Upper lobe of left lung (tissue), 6 donors: ENCODE data around the gene GLYR1. TPM values are rescaled to one million over a fixed set of nuclear protein-coding genes. Genes with fewer than 3 reads are reported as not detected.

Experiments
- ATAC-seq, 2 donors: fragments of 200-7000 bp; cut with Tn5 transposase; one replicate each; pipeline ENCODE4 v1.9.1; 2022; ENCODE audit warnings: mild to moderate bottlenecking in 2 of 2, moderate library complexity in 2 of 2; ENCODE audit not compliant: low FRiP score in 2 of 2
- DNase-seq, 2 donors: peaks; one replicate each; pipeline ENCODE4 v3.0.0-alpha.2; 2019 to 2020
- H3K27ac ChIP-seq, 4 donors: fragments of 200-600 bp; sonication (generic); one replicate each; pipeline ENCODE4 v1.5.1; 2016 to 2019
- H3K27me3 ChIP-seq, 4 donors: fragments of 200-600 bp; sonication (generic); one replicate each; pipeline ENCODE4 v1.5.1; 2017 to 2019
- H3K36me3 ChIP-seq, 4 donors: fragments of 200-600 bp; sonication (generic); one replicate each; pipeline ENCODE4 v1.5.1; 2016 to 2019
- H3K4me1 ChIP-seq, 4 donors: fragments of 200-600 bp; sonication (generic); one replicate each; pipeline ENCODE4 v1.5.1; 2018 to 2019
- H3K4me3 ChIP-seq, 4 donors: fragments of 200-600 bp; sonication (generic); one replicate each; pipeline ENCODE4 v1.5.1; 2017 to 2019; ENCODE audit warnings: mild to moderate bottlenecking in 2 of 4, moderate library complexity in 1 of 4
- H3K9me3 ChIP-seq, 4 donors: fragments of 200-600 bp; sonication (generic); one replicate each; pipeline ENCODE4 v1.5.1; 2018 to 2019
- EP300 ChIP-seq, 4 donors: sonication (generic); formaldehyde crosslinking; IDR thresholded peaks; one replicate each; pipeline ENCODE4 v1.5.1; 2017; ENCODE audit warnings: antibody characterized with exemption in 4 of 4, control low read depth in 2 of 4
- POLR2A ChIP-seq, 4 donors: fragments of 450-650 bp; IDR thresholded peaks; one replicate each; pipeline ENCODE4 v1.5.1; 2016 to 2017; ENCODE audit warnings: antibody characterized with exemption in 4 of 4, mild to moderate bottlenecking in 2 of 4
- POLR2AphosphoS5 ChIP-seq, 2 donors: sonication (generic); formaldehyde crosslinking; IDR thresholded peaks; one replicate each; pipeline ENCODE4 v1.5.1; 2017; ENCODE audit warnings: antibody characterized with exemption in 2 of 2
- WGBS, 2 donors: methylation state at CpG; one replicate each; pipeline ENCODE4 v1.1.5; 2017 to 2018; 5-methylcytosine and 5-hydroxymethylcytosine counted together
- total RNA-seq, 6 donors: library from RNA; depleted of rRNA in 4 of 6; stranded (reverse); fragments of >200 nt in 4 of 6; gene quantifications; one replicate each; pipeline versions ENCODE4 v1.1.0 to v1.2.1, GENCODE V29; 2016 to 2021
- TF ChIP-seq, protein P1 (sequence below), 6 experiments: fragments of 450-650 bp in 4 of 6; fragments of 200-600 bp in 2 of 6; sonication (generic) in 2 of 6; IDR thresholded peaks; one replicate each; pipeline ENCODE4 v1.5.1; 2016 to 2019; ENCODE audit warnings: antibody characterized with exemption in 6 of 6
- donor health status: DM: no; HTN: no; CAD: no; lungs with moderate emphysema.
- donor health status: DM: no; HTN: yes; CAD: no; lungs with severe emphysema.

The GLYR1 gene
- total RNA-seq, 6 donors from 2014 or later: 67.8 to 110 (median 90.6) TPM

DNA sequence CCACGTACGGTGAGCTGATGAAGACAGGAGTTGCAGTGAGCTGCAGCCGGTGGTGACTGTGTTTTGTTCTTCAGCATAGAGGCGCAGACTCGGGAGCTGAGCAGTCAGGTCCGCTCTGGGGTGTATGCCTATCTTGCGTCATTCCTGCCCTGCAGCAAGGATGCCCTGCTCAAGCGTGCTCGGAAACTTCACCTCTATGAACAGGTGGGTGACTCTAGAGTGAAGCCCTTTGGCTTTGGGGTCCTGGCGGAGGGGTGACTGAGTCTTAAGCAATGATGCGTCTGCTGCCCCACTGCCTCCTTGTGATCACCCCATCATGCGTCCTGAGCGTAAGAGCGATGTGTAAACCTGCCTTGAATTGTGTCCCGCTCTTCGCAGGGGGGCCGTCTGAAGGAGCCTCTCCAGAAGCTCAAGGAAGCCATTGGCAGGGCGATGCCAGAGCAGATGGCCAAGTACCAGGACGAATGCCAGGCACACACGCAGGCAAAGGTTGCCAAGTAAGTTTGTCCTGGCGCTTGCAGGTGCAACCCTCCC lies 23.1 kb upstream of the GLYR1 start:
- H3K27ac ChIP-seq: peak overlapping the region in 1 of 4 donors; percentile 56
- peaks cover 11 to 72% (median 61%) of the 10 kb centered on the region in 4 donors for H3K36me3 ChIP-seq
- TF ChIP-seq POLR2A (IDR thresholded peaks at IDR 0.05) (no peak), EP300 (IDR thresholded peaks at IDR 0.05) (no peak), POLR2AphosphoS5 (IDR thresholded peaks at IDR 0.05) (no peak)
- TF ChIP-seq, protein P1, sequence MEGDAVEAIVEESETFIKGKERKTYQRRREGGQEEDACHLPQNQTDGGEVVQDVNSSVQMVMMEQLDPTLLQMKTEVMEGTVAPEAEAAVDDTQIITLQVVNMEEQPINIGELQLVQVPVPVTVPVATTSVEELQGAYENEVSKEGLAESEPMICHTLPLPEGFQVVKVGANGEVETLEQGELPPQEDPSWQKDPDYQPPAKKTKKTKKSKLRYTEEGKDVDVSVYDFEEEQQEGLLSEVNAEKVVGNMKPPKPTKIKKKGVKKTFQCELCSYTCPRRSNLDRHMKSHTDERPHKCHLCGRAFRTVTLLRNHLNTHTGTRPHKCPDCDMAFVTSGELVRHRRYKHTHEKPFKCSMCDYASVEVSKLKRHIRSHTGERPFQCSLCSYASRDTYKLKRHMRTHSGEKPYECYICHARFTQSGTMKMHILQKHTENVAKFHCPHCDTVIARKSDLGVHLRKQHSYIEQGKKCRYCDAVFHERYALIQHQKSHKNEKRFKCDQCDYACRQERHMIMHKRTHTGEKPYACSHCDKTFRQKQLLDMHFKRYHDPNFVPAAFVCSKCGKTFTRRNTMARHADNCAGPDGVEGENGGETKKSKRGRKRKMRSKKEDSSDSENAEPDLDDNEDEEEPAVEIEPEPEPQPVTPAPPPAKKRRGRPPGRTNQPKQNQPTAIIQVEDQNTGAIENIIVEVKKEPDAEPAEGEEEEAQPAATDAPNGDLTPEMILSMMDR (IDR thresholded peaks at IDR 0.05): no peak
- H3K4me1 ChIP-seq: peaks cover 0 to 27% (median 21%) of the 10 kb centered on the region in 4 donors
- H3K4me3 ChIP-seq: no peak overlapping the region
- 77 to 79% methylated on average over 15 to 21 of the region's 21 CpGs for whole genome bisulfite sequencing, 2 donors
- ATAC-seq (peak; percentile 30 to 72), DNase-seq (peak in 1 of 2 donors; percentile 71)
- H3K9me3 ChIP-seq: no peaks in the 10 kb centered on the region
- no peaks in the 10 kb centered on the region for H3K27me3 ChIP-seq

DNA sequence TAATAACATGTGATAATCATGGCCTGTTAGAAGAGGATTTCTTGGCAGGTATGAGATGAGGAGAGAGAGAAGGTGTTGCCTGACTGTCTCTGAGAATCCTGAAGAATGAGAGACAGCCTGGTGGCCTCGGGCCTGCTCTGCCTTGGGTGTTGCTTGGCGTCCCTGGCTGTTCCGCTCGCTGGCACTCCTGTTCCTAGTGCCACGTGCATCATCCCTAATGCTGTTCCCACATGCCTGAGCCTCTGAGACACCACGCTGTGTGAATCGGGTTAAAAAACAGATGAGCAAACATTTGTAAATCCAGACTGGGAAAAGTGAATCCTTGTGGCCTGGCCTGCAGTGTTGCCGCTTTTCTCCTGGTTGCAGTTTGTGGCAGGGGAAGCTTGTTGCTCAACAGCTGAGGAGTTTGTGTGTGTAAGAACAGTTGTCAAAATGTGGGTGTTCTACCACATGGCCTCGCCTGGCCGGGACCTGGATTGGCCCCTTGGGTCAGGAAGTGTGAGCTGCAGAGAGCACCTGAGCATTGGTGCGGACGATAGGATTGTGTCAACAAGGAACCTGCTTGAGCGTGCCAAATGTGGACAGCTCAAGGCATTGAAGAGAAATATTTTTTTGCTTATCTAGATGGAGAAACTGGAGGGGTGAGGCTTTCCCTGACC lies 22.2 kb upstream of the GLYR1 start:
- WGBS, 2 donors: 66 to 83% methylated on average over 13 of the region's 13 CpGs
- ATAC-seq (peak; percentile 35 to 60), DNase-seq (peak in 1 of 2 donors; percentile 65)
- Histone ChIP-seq H3K9me3 (no peaks in the 10 kb centered on the region), H3K36me3 (peaks cover 3 to 65% (median 54%) of the 10 kb centered on the region in 4 donors), H3K27ac (peak overlapping the region in 2 of 4 donors; percentile 7 to 56), H3K4me3 (no peak overlapping the region), H3K4me1 (peaks cover 1 to 36% (median 23%) of the 10 kb centered on the region in 4 donors), H3K27me3 (no peaks in the 10 kb centered on the region)
- TF ChIP-seq POLR2AphosphoS5 (IDR thresholded peaks at IDR 0.05) (no peak), EP300 (IDR thresholded peaks at IDR 0.05) (no peak), POLR2A (IDR thresholded peaks at IDR 0.05) (no peak)
- TF ChIP-seq, protein P1 (IDR thresholded peaks at IDR 0.05): no peak

DNA sequence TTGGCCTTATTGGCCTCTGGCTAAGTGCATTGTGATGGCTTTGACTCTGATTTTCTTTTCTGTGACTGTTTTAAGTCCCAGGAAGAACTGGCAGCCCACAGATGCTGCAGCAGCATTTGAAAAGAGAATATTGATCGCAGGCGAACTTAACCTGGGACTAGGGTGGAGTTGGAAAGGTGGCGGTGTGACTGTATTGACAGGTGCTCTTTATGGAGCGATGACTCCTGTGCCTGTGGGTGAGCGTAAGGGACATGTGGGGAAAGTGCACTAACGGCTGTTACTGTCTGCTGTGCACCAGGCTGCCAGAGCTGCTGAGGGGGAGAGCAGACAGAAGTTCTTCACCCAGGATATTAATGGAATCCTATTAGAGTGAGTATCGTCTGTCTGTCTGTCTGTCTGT lies 21.4 kb upstream of the GLYR1 start:
- H3K27me3 ChIP-seq: no peaks in the 10 kb centered on the region
- 92 to 97% methylated on average over 7 of the region's 7 CpGs for WGBS, 2 donors
- DNase-seq (no peak), ATAC-seq (no peak)
- no peak overlapping the region for H3K4me3 ChIP-seq
- no peak overlapping the region for H3K27ac ChIP-seq
- H3K36me3 ChIP-seq: peaks cover 0 to 62% (median 47%) of the 10 kb centered on the region in 4 donors
- TF ChIP-seq POLR2A (IDR thresholded peaks at IDR 0.05) (no peak), POLR2AphosphoS5 (IDR thresholded peaks at IDR 0.05) (no peak), EP300 (IDR thresholded peaks at IDR 0.05) (no peak)
- TF ChIP-seq, protein P1 (IDR thresholded peaks at IDR 0.05): no peak
- peaks cover 2 to 42% (median 25%) of the 10 kb centered on the region in 4 donors for H3K4me1 ChIP-seq
- H3K9me3 ChIP-seq: no peaks in the 10 kb centered on the region

DNA sequence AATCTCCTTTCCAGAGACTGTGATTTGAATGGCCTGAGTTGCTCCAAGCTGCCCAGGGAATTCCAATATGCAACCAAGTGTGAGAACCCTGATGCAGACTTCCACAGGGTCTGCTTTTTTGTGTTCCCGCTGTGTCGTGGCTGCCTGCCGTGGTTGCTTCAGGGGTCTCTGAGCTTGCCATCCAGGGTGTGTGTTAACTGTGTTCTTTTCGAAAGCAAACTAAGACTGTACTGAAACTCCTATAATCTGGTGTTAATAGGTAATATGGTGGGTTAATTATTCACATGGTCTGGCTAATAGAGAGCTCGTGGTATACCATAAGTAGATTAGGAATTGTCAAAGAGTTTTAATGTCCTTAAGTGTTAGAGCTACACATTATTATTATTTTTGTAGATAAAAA lies 20.9 kb upstream of the GLYR1 start:
- H3K4me1 ChIP-seq: peaks cover 2 to 45% (median 25%) of the 10 kb centered on the region in 4 donors
- no peak overlapping the region for H3K4me3 ChIP-seq
- H3K36me3 ChIP-seq: peaks cover 0 to 62% (median 42%) of the 10 kb centered on the region in 4 donors
- H3K9me3 ChIP-seq: no peaks in the 10 kb centered on the region
- H3K27ac ChIP-seq: no peak overlapping the region
- TF ChIP-seq POLR2A (IDR thresholded peaks at IDR 0.05): no peak
- TF ChIP-seq, protein P1 (IDR thresholded peaks at IDR 0.05): no peak
- no peak for TF ChIP-seq POLR2AphosphoS5 (IDR thresholded peaks at IDR 0.05)
- no peak for TF ChIP-seq EP300 (IDR thresholded peaks at IDR 0.05)
- ATAC-seq: no peak
- H3K27me3 ChIP-seq: no peaks in the 10 kb centered on the region
- no peak for DNase-seq
- 86 to 92% methylated on average over 5 of the region's 5 CpGs for WGBS, 2 donors
